Endodermal cell (in vitro differentiated cells): ENCODE results near the gene DDA1. TPM values are rescaled to one million over a fixed set of nuclear protein-coding genes. Genes with fewer than 3 reads are reported as not detected.

Source experiments
- DNase-seq: peaks from one replicate; pipeline ENCODE4 v3.0.0-alpha.2; 2017
- H3K27ac ChIP-seq: 2 replicates; pipeline ENCODE4 v1.5.1; 2013; ENCODE audit warnings: mild to moderate bottlenecking, low read depth, low read length, moderate library complexity
- H3K27me3 ChIP-seq: 2 replicates; pipeline ENCODE4 v1.6.1; 2013; ENCODE audit warnings: mild to moderate bottlenecking, low read length, moderate library complexity; ENCODE audit not compliant: insufficient read depth, control insufficient read depth, poor library complexity, severe bottlenecking
- H3K36me3 ChIP-seq: 2 replicates; pipeline ENCODE4 v1.7.0; 2013; ENCODE audit warnings: mild to moderate bottlenecking, low read length, moderate library complexity; ENCODE audit not compliant: control insufficient read depth, insufficient read depth
- H3K4me1 ChIP-seq: one replicate; pipeline ENCODE4 v1.7.0; 2013; ENCODE audit warnings: low read length; ENCODE audit not compliant: control insufficient read depth, insufficient read depth
- H3K4me3 ChIP-seq: 2 replicates; pipeline ENCODE4 v1.5.1; 2013; ENCODE audit warnings: mild to moderate bottlenecking, low read length, moderate library complexity
- H3K9ac ChIP-seq: 2 replicates; pipeline ENCODE4 v1.6.1; 2013; ENCODE audit warnings: mild to moderate bottlenecking, low read length, moderate library complexity; ENCODE audit not compliant: poor library complexity, severe bottlenecking; ENCODE audit errors: extremely low read depth
- H3K9me3 ChIP-seq: 2 replicates; pipeline ENCODE4 v1.6.1; 2013; ENCODE audit warnings: mild to moderate bottlenecking, low read length, moderate library complexity; ENCODE audit not compliant: control insufficient read depth
- H3K27ac Mint-ChIP-seq: 2 replicates; pipeline ENCODE4 v1.8.0; 2020; ENCODE audit warnings: mixed read lengths
- H3K27me3 Mint-ChIP-seq: 2 replicates; pipeline ENCODE4 v1.8.0; 2021; ENCODE audit warnings: mild to moderate bottlenecking, mixed read lengths; ENCODE audit not compliant: insufficient read depth
- H3K36me3 Mint-ChIP-seq: 2 replicates; pipeline ENCODE4 v1.8.0; 2020; ENCODE audit warnings: low read depth, mixed read lengths
- H3K4me1 Mint-ChIP-seq: 2 replicates; pipeline ENCODE4 v1.8.0; 2020; ENCODE audit warnings: mixed read lengths
- H3K4me3 Mint-ChIP-seq: 2 replicates; pipeline ENCODE4 v1.8.0; 2020; ENCODE audit warnings: mild to moderate bottlenecking, moderate library complexity, mixed read lengths
- H3K9me3 Mint-ChIP-seq: 2 replicates; pipeline ENCODE4 v1.8.0; 2020; ENCODE audit warnings: mild to moderate bottlenecking, mixed read lengths
- CTCF ChIP-seq: fragments of 200-600 bp; sonication (generic); conservative IDR thresholded peaks from 2 replicates; pipeline ENCODE4 v1.5.0; 2021; ENCODE audit warnings: antibody characterized with exemption, mild to moderate bottlenecking
- WGBS, 2 experiments: methylation state at CpG; one replicate each; pipeline versions ENCODE4 v1.1.5 to v1.1.7; 2013; ENCODE audit warnings: missing lambda C conversion rate in 2 of 2, mixed read lengths in 1 of 2; ENCODE audit not compliant: insufficient coverage in 1 of 2, insufficient read length in 1 of 2; 5-methylcytosine and 5-hydroxymethylcytosine counted together
- total RNA-seq, 2 donors: library from RNA; stranded (reverse); fragmentation: NEBNext Ultra II Directional in 1 of 2; extraction: Animal tissue kit (Norgen Biotek cat#: 25700) in 1 of 2; gene quantifications; 2 replicates in 1 of 2; 3 replicates in 1 of 2; pipeline ENCODE4 v1.2.1, GENCODE V29; 2021

Gene DDA1
- total RNA-seq, 2 donors from 2014 or later: 36.9 to 42.3 TPM

- no peak for DNase-seq
- Histone ChIP-seq H3K9ac (no peak overlapping the region), H3K36me3 (peaks cover 20% of the 10 kb centered on the region), H3K4me3 (no peak overlapping the region), H3K4me1 (no peaks in the 10 kb centered on the region), H3K27ac (no peak overlapping the region), H3K9me3 (peaks cover 10% of the 10 kb centered on the region), H3K27me3 (no peaks in the 10 kb centered on the region)
- Mint-ChIP-seq H3K4me1 (no peaks in the 10 kb centered on the region), H3K27ac (no peak overlapping the region), H3K4me3 (no peak overlapping the region), H3K9me3 (peaks cover 13% of the 10 kb centered on the region), H3K36me3 (peaks cover 26% of the 10 kb centered on the region), H3K27me3 (no peaks in the 10 kb centered on the region)
- no peak for TF ChIP-seq CTCF
- 94 to 98% methylated on average over 4 of the region's 4 CpGs for WGBS, 2 experiments
These were observed 13.1 kb upstream of the DDA1 start for GRCh38 chr19:17296273-17296672.

GRCh38 chr19:17296976-17297375, 12.4 kb upstream of the DDA1 start:
- TF ChIP-seq CTCF: no peak
- no peak overlapping the region for H3K27ac ChIP-seq
- no peak overlapping the region for H3K27ac Mint-ChIP-seq

GRCh38 chr19:17300992-17301619, 8.3 kb upstream of the DDA1 start:
- Histone ChIP-seq H3K9ac (no peak overlapping the region), H3K36me3 (peaks cover 9% of the 10 kb centered on the region), H3K27me3 (no peaks in the 10 kb centered on the region), H3K4me3 (no peak overlapping the region), H3K9me3 (peaks cover 10% of the 10 kb centered on the region), H3K4me1 (no peaks in the 10 kb centered on the region), H3K27ac (no peak overlapping the region)
- peaks cover 21% of the 10 kb centered on the region for H3K36me3 Mint-ChIP-seq
- peaks cover 8% of the 10 kb centered on the region for H3K4me1 Mint-ChIP-seq
- peaks cover 13% of the 10 kb centered on the region for H3K9me3 Mint-ChIP-seq
- DNase-seq: no peak
- TF ChIP-seq CTCF: no peak
- no peaks in the 10 kb centered on the region for H3K27me3 Mint-ChIP-seq
- 95 to 97% methylated on average over 34 to 51 of the region's 51 CpGs for WGBS, 2 experiments
- H3K4me3 Mint-ChIP-seq: no peak overlapping the region
- H3K27ac Mint-ChIP-seq: no peak overlapping the region

More at GRCh38 chr19:17296976-17297375, 12.4 kb upstream of the DDA1 start:
- Histone ChIP-seq H3K4me1 (no peaks in the 10 kb centered on the region), H3K4me3 (no peak overlapping the region), H3K27me3 (no peaks in the 10 kb centered on the region), H3K36me3 (peaks cover 20% of the 10 kb centered on the region), H3K9ac (no peak overlapping the region), H3K9me3 (peaks cover 10% of the 10 kb centered on the region)
- no peaks in the 10 kb centered on the region for H3K27me3 Mint-ChIP-seq
- H3K4me1 Mint-ChIP-seq: peaks cover under 1% of the 10 kb centered on the region
- no peak for DNase-seq
- H3K4me3 Mint-ChIP-seq: no peak overlapping the region
- peaks cover 26% of the 10 kb centered on the region for H3K36me3 Mint-ChIP-seq
- H3K9me3 Mint-ChIP-seq: peaks cover 13% of the 10 kb centered on the region
- WGBS, 2 experiments: 90 to 98% methylated on average over 6 of the region's 6 CpGs
